Glomerular visceral epithelial cell (primary cell): ENCODE data around the gene CEP290.
"Not testable (repeated sequence)": the region's sequence is repeated elsewhere in the genome, so short reads cannot be mapped to it uniquely, and the experiment has no call there.

Source experiments
- DNase-seq: peaks from one replicate; pipeline ENCODE4 v3.0.0-alpha.2; 2016; ENCODE audit errors: extremely low spot score

The CEP290 gene

GRCh38 chr12:88144546-88145468 lies 2.9 kb upstream of the CEP290 start:
- DNase-seq: no peak

GRCh38 chr12:88144037-88144436 lies 2.1 kb upstream of the CEP290 start:
- no peak for DNase-seq

GRCh38 chr12:88142610-88142991 lies 713 bp upstream of the CEP290 start:
- peak; percentile 2 for DNase-seq

- DNase-seq: no peak
Measured at GRCh38 chr12:88141425-88141773, 489 bp downstream of the CEP290 start.

GRCh38 chr12:88139711-88140110 lies 2.2 kb downstream of the CEP290 start:
- DNase-seq: not testable (repeated sequence)

DNA sequence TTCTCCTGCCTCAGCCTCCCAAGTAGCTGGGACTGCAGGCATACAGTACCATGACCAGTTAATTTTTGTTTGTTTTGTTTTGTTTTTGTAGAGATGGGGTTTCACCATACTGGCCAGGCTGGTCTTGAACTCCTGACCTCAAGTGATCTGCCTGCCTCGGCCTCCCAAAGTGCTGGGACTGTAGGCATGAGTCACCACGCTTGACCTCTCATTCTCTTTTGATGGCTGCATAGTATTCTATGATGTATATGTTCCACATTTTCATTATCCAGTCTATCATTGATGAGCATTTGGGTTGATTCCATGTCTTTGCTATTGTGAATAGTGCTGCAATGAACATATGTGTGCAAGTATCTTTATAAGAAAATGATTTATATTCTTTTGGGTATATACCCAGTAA lies 8.7 kb downstream of the CEP290 start:
- not testable (repeated sequence) for DNase-seq

- DNase-seq: no peak
Measured at GRCh38 chr12:88132392-88132791, 9.5 kb downstream of the CEP290 start.

GRCh38 chr12:88127855-88128254 lies 14.0 kb downstream of the CEP290 start:
- no peak for DNase-seq

GRCh38 chr12:88127099-88127498 lies 14.8 kb downstream of the CEP290 start:
- DNase-seq: no peak

DNA sequence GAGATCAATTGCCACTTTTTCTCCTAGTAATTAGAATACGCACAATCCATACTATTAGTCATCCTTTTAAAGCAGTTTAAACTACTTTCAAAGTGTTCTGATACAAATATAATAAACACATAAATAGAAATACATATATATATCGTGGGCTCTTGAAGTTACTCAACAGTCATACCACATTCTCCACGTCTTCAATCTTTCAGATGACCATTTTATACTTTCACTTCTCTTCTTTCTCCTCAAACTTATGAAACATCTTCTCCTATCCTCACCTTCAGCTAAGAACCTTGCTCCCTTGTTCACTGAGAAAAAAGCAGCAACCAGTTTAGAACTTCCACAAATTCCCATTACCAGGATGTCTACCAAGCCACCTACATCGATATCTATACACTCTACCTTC lies 19.2 kb downstream of the CEP290 start:
- DNase-seq: no peak

GRCh38 chr12:88113871-88114270 lies 28.0 kb downstream of the CEP290 start:
- DNase-seq: no peak

DNA sequence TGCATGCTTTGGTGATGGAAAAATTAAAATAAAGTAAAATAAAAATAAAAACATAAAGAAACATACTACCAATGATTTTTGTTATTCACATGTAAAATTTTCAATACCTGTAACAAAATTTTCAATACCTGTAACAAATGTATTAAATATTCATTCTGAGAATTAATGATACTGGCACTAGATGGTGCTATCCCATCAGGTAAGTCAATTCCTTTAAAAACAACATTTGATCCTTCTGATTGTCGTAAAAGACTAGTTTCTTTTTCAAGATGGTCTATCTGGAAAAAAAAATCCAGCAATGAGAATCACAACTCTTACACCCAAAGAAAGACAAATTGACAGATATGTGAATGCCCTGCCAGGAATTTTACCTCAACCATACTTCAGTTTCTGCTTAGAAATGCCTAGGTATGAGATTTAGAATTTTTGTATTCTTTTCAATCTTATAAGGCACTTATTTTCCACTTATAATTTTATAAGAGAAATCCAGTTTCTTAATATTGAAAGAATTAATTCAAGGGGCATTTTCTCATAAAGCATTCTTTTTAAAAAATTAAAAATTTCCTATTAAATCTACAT lies 30.7 kb downstream of the CEP290 start:
- peak; percentile 40 for DNase-seq

DNA sequence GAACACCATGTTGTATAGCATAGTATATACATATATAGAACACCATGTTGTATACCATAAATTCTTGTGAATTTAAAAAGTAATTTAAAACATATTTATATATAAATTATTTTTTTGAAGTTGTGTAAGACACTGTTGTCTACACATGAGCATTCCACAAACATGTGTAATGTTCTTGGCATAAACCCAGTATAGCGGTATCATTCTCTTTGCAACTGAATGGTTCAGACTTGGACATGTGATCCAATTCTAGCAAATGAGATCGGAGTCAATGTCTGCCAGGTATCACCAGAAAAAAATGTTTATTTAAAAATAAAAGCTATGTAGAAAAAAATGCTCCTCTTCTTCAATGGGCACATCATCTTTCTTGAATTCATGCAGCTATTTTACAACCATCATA lies 33.9 kb downstream of the CEP290 start:
- DNase-seq: no peak

GRCh38 chr12:88093573-88093972 lies 48.3 kb downstream of the CEP290 start:
- no peak for DNase-seq

GRCh38 chr12:88092771-88093170 lies 49.1 kb downstream of the CEP290 start:
- no peak for DNase-seq

DNA sequence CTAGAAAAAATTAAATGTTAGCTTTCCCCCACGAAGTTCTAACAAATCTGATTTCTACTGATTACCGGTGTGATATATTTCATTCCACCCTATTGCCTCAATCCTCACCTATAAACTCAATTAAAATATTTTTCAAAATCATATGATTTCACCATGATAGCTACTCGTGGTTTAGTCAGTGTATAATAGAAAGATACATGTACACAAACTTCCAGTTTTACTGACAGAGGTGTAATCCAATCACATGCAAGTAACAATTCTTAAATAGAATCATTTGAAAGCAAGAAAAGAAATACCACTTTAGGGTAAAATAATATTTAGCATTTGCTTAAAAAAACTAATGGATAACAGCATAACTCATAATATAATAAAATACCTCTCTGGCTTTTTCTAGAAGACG lies 57.7 kb downstream of the CEP290 start:
- DNase-seq: no peak

- no peak for DNase-seq
Measured at GRCh38 chr12:88083634-88084033, 58.3 kb downstream of the CEP290 start.

DNA sequence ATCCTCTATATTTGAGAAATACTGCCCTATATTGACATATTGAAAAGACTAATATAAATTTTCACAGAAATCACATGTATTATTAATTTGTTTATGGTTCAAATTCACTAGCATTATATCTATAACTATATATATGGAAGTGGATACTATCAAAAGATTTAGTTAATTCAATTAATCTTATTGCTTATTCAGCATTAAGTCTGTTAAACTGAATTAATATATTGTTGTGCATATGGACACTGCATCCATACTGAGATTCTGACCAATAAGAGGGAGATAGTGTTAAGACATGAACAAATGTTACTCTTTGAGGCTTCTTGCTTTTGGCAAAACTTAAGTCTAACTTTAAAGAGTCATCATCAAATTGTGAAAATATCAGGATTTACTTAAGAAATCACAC lies 60.6 kb downstream of the CEP290 start:
- no peak for DNase-seq

GRCh38 chr12:88067301-88067700 lies 74.6 kb downstream of the CEP290 start:
- DNase-seq: no peak

GRCh38 chr12:88063375-88063774 lies 78.5 kb downstream of the CEP290 start:
- no peak for DNase-seq

GRCh38 chr12:88062474-88062873 lies 79.4 kb downstream of the CEP290 start:
- DNase-seq: no peak

DNA sequence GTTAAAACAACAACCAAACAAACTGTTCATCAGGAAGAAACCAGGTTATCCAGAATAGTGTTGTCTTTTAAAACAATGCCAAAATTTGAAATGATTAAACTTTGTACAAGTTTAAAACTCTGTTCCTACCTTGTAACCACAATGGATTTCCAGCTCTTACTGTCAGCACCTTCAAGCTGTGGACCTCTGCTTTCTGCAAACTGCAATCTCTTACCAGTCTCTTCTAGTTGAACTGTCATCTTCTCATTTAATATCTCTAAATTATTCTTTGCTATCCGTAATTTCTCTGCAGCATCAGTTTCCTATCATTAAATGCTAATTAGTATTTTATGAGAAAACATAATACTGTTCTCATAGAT lies 83.2 kb downstream of the CEP290 start:
- no peak for DNase-seq

- DNase-seq: peak; percentile 58
Measured at GRCh38 chr12:88057994-88058718, 83.7 kb downstream of the CEP290 start.
